Ascending aorta (tissue), 2 donors: ENCODE measurements around the gene DISP2. TPM values are rescaled to one million over a fixed set of nuclear protein-coding genes. Genes with fewer than 3 reads are reported as not detected.

ENCODE experiments used
- DNase-seq, 2 donors: peaks; one replicate each; pipeline ENCODE4 v3.0.0-alpha.2; 2019; ENCODE audit warnings: low spot score in 2 of 2
- H3K27ac ChIP-seq, 2 donors: fragments of 200-600 bp; sonication (generic); one replicate each; pipeline ENCODE4 v1.5.1; 2016 to 2017; ENCODE audit warnings: mild to moderate bottlenecking in 1 of 2
- H3K27me3 ChIP-seq: fragments of 200-600 bp; sonication (generic); one replicate; pipeline ENCODE4 v1.5.1; 2017
- H3K36me3 ChIP-seq, 2 donors: fragments of 200-600 bp; sonication (generic); one replicate each; pipeline ENCODE4 v1.5.1; 2016
- H3K4me1 ChIP-seq, 2 donors: fragments of 200-600 bp; sonication (generic); one replicate each; pipeline ENCODE4 v1.5.1; 2016 to 2017; ENCODE audit warnings: mild to moderate bottlenecking in 1 of 2
- H3K4me3 ChIP-seq, 2 donors: fragments of 200-600 bp; sonication (generic); one replicate each; pipeline ENCODE4 v1.5.1; 2016 to 2017; ENCODE audit warnings: mild to moderate bottlenecking in 1 of 2
- H3K9me3 ChIP-seq, 2 donors: fragments of 200-600 bp; sonication (generic); one replicate each; pipeline ENCODE4 v1.5.1; 2016
- CTCF ChIP-seq, 3 experiments: fragments of 200-600 bp in 2 of 3; fragments of 450-650 bp in 1 of 3; sonication (generic) in 2 of 3; IDR thresholded peaks; one replicate each; pipeline ENCODE4 v1.5.1; 2016 to 2019; ENCODE audit warnings: antibody characterized with exemption in 3 of 3, mild to moderate bottlenecking in 1 of 3, moderate library complexity in 1 of 3
- intact Hi-C: fragments of 100-400 bp; cut with DNase I; formaldehyde crosslinking; loops from one replicate; pipeline ENCODE4 v1.15.1; 2023
- total RNA-seq: library from RNA; depleted of rRNA; stranded (reverse); fragments of >200 nt; gene quantifications from one replicate; pipeline ENCODE4 v1.1.0, GENCODE V29; 2016

Gene DISP2
- total RNA-seq, 1 donor from 2014 or later = 0.32 TPM

GRCh38 chr15:40428185-40428584 is 70.2 kb downstream of the DISP2 start:
- Histone ChIP-seq H3K27ac (no peak overlapping the region), H3K9me3 (no peaks in the 10 kb centered on the region), H3K27me3 (no peaks in the 10 kb centered on the region), H3K4me1 (no peaks in the 10 kb centered on the region), H3K4me3 (no peak overlapping the region), H3K36me3 (peaks cover 0 to 3% of the 10 kb centered on the region in 2 donors)
- intact Hi-C loops = no loop called here
- TF ChIP-seq CTCF (IDR thresholded peaks at IDR 0.05) = no peak
- DNase-seq = no peak

Other genes with a start within 250 kb of the DISP2 start
- 2.2 TPM for gene BMF, start 249.3 kb upstream of the DISP2 start, total RNA-seq
- gene BUB1B, start 197.2 kb upstream of the DISP2 start, total RNA-seq = not detected
- gene PAK6, start 119.2 kb upstream of the DISP2 start, total RNA-seq = not detected
- gene ANKRD63, start 75.2 kb upstream of the DISP2 start, total RNA-seq = not detected
- 6.9 TPM for gene PLCB2, start 50.3 kb upstream of the DISP2 start, total RNA-seq
- gene INAFM2, start 34.5 kb upstream of the DISP2 start, total RNA-seq = 69.8 TPM
- 55.8 TPM for gene CCDC9B, start 17.3 kb upstream of the DISP2 start, total RNA-seq
- not detected for gene PHGR1, start 7.2 kb upstream of the DISP2 start, total RNA-seq
- 5.1 TPM for gene KNSTRN, start 24.5 kb downstream of the DISP2 start, total RNA-seq
- 39.5 TPM for gene IVD, start 47.6 kb downstream of the DISP2 start, total RNA-seq
- 10.6 TPM for gene BAHD1, start 82.7 kb downstream of the DISP2 start, total RNA-seq
- gene CHST14, start 112.8 kb downstream of the DISP2 start, total RNA-seq = 22.0 TPM
- 16.4 TPM for gene CCDC32, start 206.8 kb downstream of the DISP2 start, total RNA-seq
- 2.4 TPM for gene RPUSD2, start 211.1 kb downstream of the DISP2 start, total RNA-seq
- gene KNL1, start 236.0 kb downstream of the DISP2 start, total RNA-seq = not detected